ENCODE measurements around the gene GAR1.

- TF ChIP-seq POLR2A (IDR thresholded peaks at IDR 0.05; ENCODE audit: low read length): no peak
- no peak for TF ChIP-seq GATA1 (IDR thresholded peaks at IDR 0.05; ENCODE audit: low read depth, low read length)
These were observed 27.8 kb upstream of the GAR1 start for GRCh38 chr4:109787807-109788206.

Data from erythroblast (primary cell).